H1 (cell line): ENCODE data around the gene TARBP2. TPM values are rescaled to one million over a fixed set of nuclear protein-coding genes. Genes with fewer than 3 reads are reported as not detected.
A peak's percentile ranks its signal among the peaks of the same experiment; 100 is the strongest.

Experiments used
- CTCF ChIA-PET: fragments of 300-600 bp; sonication (Branson Sonifier 250); formaldehyde crosslinking; loops from one replicate; lab custom pipeline; 2021; ENCODE audit not compliant: partially characterized antibody; lab: Charles Lee
- POLR2A ChIA-PET: fragments of 300-600 bp; sonication (Branson Sonifier 250); formaldehyde crosslinking; loops from one replicate; lab custom pipeline; 2021; ENCODE audit warnings: inconsistent platforms; ENCODE audit not compliant: partially characterized antibody; lab: Charles Lee
- DNase-seq, 2 experiments: peaks; one replicate each; pipeline versions ENCODE4 v3.0.0 to v3.0.0-alpha.2; 2010 to 2022; ENCODE audit warnings: low spot score in 2 of 2, low read depth in 1 of 2, mixed read lengths in 1 of 2
- FAIRE-seq: peaks from 2 replicates; lab custom pipeline; 2011; peaks lifted over from hg19 to GRCh38; lab: Jason Lieb, UNC
- H2AFZ ChIP-seq: 2 replicates; pipeline ENCODE4 v1.8.1; 2012; ENCODE audit warnings: low read length, inconsistent platforms
- H2AK5ac ChIP-seq: 2 replicates; pipeline ENCODE4 v1.6.1; 2013; ENCODE audit warnings: low read depth, low read length
- H2BK120ac ChIP-seq: replicated peaks from 2 replicates; pipeline ENCODE3; 2013; ENCODE audit warnings: low read depth, low read length, inconsistent platforms
- H2BK12ac ChIP-seq: 2 replicates; pipeline ENCODE4 v1.6.1; 2013; ENCODE audit warnings: low read depth, low read length
- H2BK15ac ChIP-seq: 2 replicates; pipeline ENCODE4 v1.6.1; 2013; ENCODE audit warnings: low read length
- H2BK20ac ChIP-seq: 2 replicates; pipeline ENCODE4 v1.6.1; 2013; ENCODE audit warnings: low read length
- H2BK5ac ChIP-seq: 2 replicates; pipeline ENCODE4 v1.6.1; 2013; ENCODE audit warnings: low read depth, low read length
- H3K14ac ChIP-seq: 2 replicates; pipeline ENCODE4 v1.6.1; 2013; ENCODE audit warnings: inconsistent platforms; ENCODE audit not compliant: insufficient read length
- H3K18ac ChIP-seq: 2 replicates; pipeline ENCODE4 v1.6.1; 2013; ENCODE audit warnings: low read length; ENCODE audit errors: extremely low read depth
- H3K23ac ChIP-seq: 2 replicates; pipeline ENCODE4 v1.6.1; 2013; ENCODE audit warnings: inconsistent platforms; ENCODE audit not compliant: insufficient read length
- H3K23me2 ChIP-seq: 2 replicates; pipeline ENCODE4 v1.6.1; 2013; ENCODE audit warnings: low read depth, low read length
- H3K27ac ChIP-seq: 2 replicates; pipeline ENCODE4 v1.6.1; 2011; ENCODE audit warnings: low read depth, low read length, inconsistent platforms
- H3K27me3 ChIP-seq, 4 experiments: replicated peaks in 1 of 4; 1 replicate in 1 of 4; 2 replicates in 3 of 4; pipeline versions ENCODE4 v1.6.1 to v1.8.1; 2011 to 2013; ENCODE audit warnings: low read length in 3 of 4, mild to moderate bottlenecking in 3 of 4, inconsistent platforms in 2 of 4, mixed read lengths in 2 of 4, moderate library complexity in 1 of 4; ENCODE audit not compliant: control insufficient read depth in 3 of 4, insufficient read depth in 3 of 4; ENCODE audit errors: extremely low read depth in 1 of 4
- H3K36me3 ChIP-seq, 4 experiments: 2 replicates each; pipeline versions ENCODE4 v1.6.1 to v1.8.1; 2011 to 2013; ENCODE audit warnings: mild to moderate bottlenecking in 4 of 4, low read length in 3 of 4, moderate library complexity in 2 of 4, control low read depth in 1 of 4, inconsistent platforms in 1 of 4; ENCODE audit not compliant: insufficient read depth in 4 of 4, control insufficient read depth in 2 of 4
- H3K4ac ChIP-seq: replicated peaks from 2 replicates; pipeline ENCODE3; 2013; ENCODE audit warnings: low read length, low read depth, mixed read lengths, inconsistent platforms; ENCODE audit not compliant: insufficient read length
- H3K4me1 ChIP-seq, 4 experiments: replicated peaks in 1 of 4; 1 replicate in 1 of 4; 2 replicates in 3 of 4; pipeline versions ENCODE4 v1.6.1 to v1.8.1; 2011 to 2013; ENCODE audit warnings: low read length in 3 of 4, inconsistent platforms in 2 of 4, mixed read lengths in 1 of 4; ENCODE audit not compliant: insufficient read depth in 4 of 4, control insufficient read depth in 3 of 4
- H3K4me2 ChIP-seq, 2 experiments: 2 replicates each; pipeline versions ENCODE4 v1.6.1 to v1.8.1; 2011 to 2013; ENCODE audit warnings: low read depth in 2 of 2, low read length in 2 of 2, control low read depth in 1 of 2, inconsistent platforms in 1 of 2, mild to moderate bottlenecking in 1 of 2; ENCODE audit not compliant: insufficient read depth in 1 of 2
- H3K4me3 ChIP-seq, 4 experiments: fragments of 200-600, 300-600 bp in 1 of 4; sonication (generic), shearing (Covaris generic), sonication (Bioruptor Twin) in 1 of 4; 2 replicates each; pipeline versions ENCODE4 v1.5.1 to v1.8.1; 2011 to 2016; ENCODE audit warnings: low read length in 4 of 4, low read depth in 3 of 4, control low read depth in 2 of 4, inconsistent platforms in 2 of 4, mild to moderate bottlenecking in 2 of 4, mixed read lengths in 1 of 4, moderate library complexity in 1 of 4; ENCODE audit not compliant: insufficient read depth in 2 of 4; ENCODE audit errors: extremely low read depth in 1 of 4
- H3K56ac ChIP-seq: replicated peaks from 2 replicates; pipeline ENCODE3; 2013; ENCODE audit warnings: low read depth, mild to moderate bottlenecking, mixed read lengths, low read length, inconsistent platforms; ENCODE audit not compliant: insufficient read length
- H3K79me1 ChIP-seq: 2 replicates; pipeline ENCODE4 v1.6.1; 2013; ENCODE audit warnings: low read depth, low read length, control low read depth
- H3K79me2 ChIP-seq, 2 experiments: 2 replicates each; pipeline versions ENCODE4 v1.6.1 to v1.8.1; 2012 to 2013; ENCODE audit warnings: low read length in 2 of 2, mild to moderate bottlenecking in 2 of 2, inconsistent platforms in 1 of 2; ENCODE audit not compliant: insufficient read depth in 2 of 2, control insufficient read depth in 1 of 2
- H3K9ac ChIP-seq, 4 experiments: replicated peaks in 1 of 4; 1 replicate in 1 of 4; 2 replicates in 3 of 4; pipeline versions ENCODE4 v1.6.1 to v1.8.1; 2011 to 2013; ENCODE audit warnings: low read depth in 3 of 4, low read length in 3 of 4, control low read depth in 2 of 4, mild to moderate bottlenecking in 2 of 4, moderate library complexity in 2 of 4, inconsistent platforms in 1 of 4; ENCODE audit errors: extremely low read depth in 1 of 4
- H3K9me3 ChIP-seq, 2 experiments: 2 replicates each; pipeline versions ENCODE4 v1.6.1 to v1.8.1; 2012 to 2013; ENCODE audit warnings: mild to moderate bottlenecking in 2 of 2, moderate library complexity in 2 of 2, control low read depth in 1 of 2, inconsistent platforms in 1 of 2, low read depth in 1 of 2, low read length in 1 of 2, mixed read lengths in 1 of 2; ENCODE audit not compliant: insufficient read depth in 2 of 2
- H4K20me1 ChIP-seq, 2 experiments: replicated peaks in 1 of 2; 2 replicates each; pipeline versions ENCODE3 to v1.8.1; 2011 to 2013; ENCODE audit warnings: inconsistent platforms in 2 of 2, low read length in 2 of 2, mild to moderate bottlenecking in 1 of 2; ENCODE audit not compliant: insufficient read depth in 2 of 2, control insufficient read depth in 1 of 2
- H4K5ac ChIP-seq: 2 replicates; pipeline ENCODE4 v1.6.1; 2013; ENCODE audit warnings: low read length, low read depth, mixed read lengths, inconsistent platforms; ENCODE audit not compliant: insufficient read length
- H4K8ac ChIP-seq: 2 replicates; pipeline ENCODE4 v1.8.0; 2013; ENCODE audit warnings: mild to moderate bottlenecking, moderate library complexity, low read length, inconsistent platforms; ENCODE audit not compliant: insufficient read depth; ENCODE audit errors: extremely low read depth
- H4K91ac ChIP-seq: replicated peaks from 2 replicates; pipeline ENCODE3; 2013; ENCODE audit warnings: low read length, mixed read lengths, inconsistent platforms; ENCODE audit not compliant: insufficient read length
- CBX8 ChIP-seq: fragments of 300-800, 300-1000 bp; sonication (generic); IDR thresholded peaks from 2 replicates; pipeline ENCODE4 v1.7.1; 2016; ENCODE audit warnings: low read depth, low read length, borderline replicate concordance
- JUN ChIP-seq: IDR thresholded peaks from 2 replicates; pipeline ENCODE4 v1.6.1; 2011; ENCODE audit warnings: low read depth, mild to moderate bottlenecking, improper control_type of control experiment, low read length
- JUND ChIP-seq: IDR thresholded peaks from 2 replicates; pipeline ENCODE4 v1.6.1; 2011; ENCODE audit warnings: mild to moderate bottlenecking, improper control_type of control experiment, low read length
- KDM1A ChIP-seq: fragments of 200-600, 300-600 bp; sonication (generic); IDR thresholded peaks from 2 replicates; pipeline ENCODE4 v1.7.1; 2016; ENCODE audit warnings: mild to moderate bottlenecking, low read length, borderline replicate concordance
- KDM5A ChIP-seq: fragments of 200-600 bp; IDR thresholded peaks from 2 replicates; pipeline ENCODE4 v1.7.1; 2012; ENCODE audit warnings: mild to moderate bottlenecking, low read length, inconsistent platforms, mixed read lengths
- POLR2A ChIP-seq, 2 experiments: IDR thresholded peaks; 1 replicate in 1 of 2; 2 replicates in 1 of 2; pipeline ENCODE4 v1.6.1; 2011; ENCODE audit warnings: low read depth in 2 of 2, low read length in 2 of 2, mild to moderate bottlenecking in 2 of 2; ENCODE audit errors: control extremely low read depth in 1 of 2
- POLR2AphosphoS5 ChIP-seq: IDR thresholded peaks from 2 replicates; pipeline ENCODE4 v1.6.1; 2011; ENCODE audit warnings: low read depth, low read length
- TEAD4 ChIP-seq: IDR thresholded peaks from 2 replicates; pipeline ENCODE4 v1.6.1; 2012; ENCODE audit warnings: low read depth, low read length, inconsistent platforms, mixed read lengths
- YY1 ChIP-seq: IDR thresholded peaks from 2 replicates; pipeline ENCODE4 v1.6.1; 2011; ENCODE audit warnings: low read depth, mild to moderate bottlenecking, low read length
- WGBS, 2 experiments: shearing (Covaris generic) in 1 of 2; methylation state at CpG; one replicate each; pipeline versions ENCODE4 v1.1.6 to v1.1.7; 2013 to 2015; ENCODE audit warnings: low lambda C conversion rate in 2 of 2, mixed read lengths in 2 of 2, inconsistent platforms in 1 of 2, low coverage in 1 of 2, missing lambda C conversion rate in 1 of 2; ENCODE audit not compliant: insufficient replicate concordance in 2 of 2, insufficient coverage in 1 of 2, insufficient read length in 1 of 2; ENCODE audit errors: extremely low coverage in 1 of 2, missing lambda C conversion rate in 1 of 2; 5-methylcytosine and 5-hydroxymethylcytosine counted together
- polyA plus RNA-seq, 7 experiments: library from polyadenylated mRNA; depleted of rRNA in 3 of 7; stranded (reverse) in 5 of 7; unstranded in 2 of 7; fragments of >200 nt in 5 of 7; fragments of 200-250 nt in 2 of 7; gene quantifications; 1 replicate in 5 of 7; 2 replicates in 1 of 7; 4 replicates in 1 of 7; pipeline versions ENCODE4 v1.2.1 to v1.2.3, GENCODE V29; 2011 to 2013; ENCODE audit warnings: missing spikeins in 2 of 7, mixed read lengths in 2 of 7
- total RNA-seq: library from RNA; stranded (reverse); fragmentation: NEBNext Ultra II Directional; extraction: Animal tissue kit (Norgen Biotek cat#: 25700); gene quantifications from 2 replicates; pipeline ENCODE4 v1.2.1, GENCODE V29; 2021
- TF ChIP-seq, protein P1 (sequence below): IDR thresholded peaks from 2 replicates; pipeline ENCODE4 v1.6.1; 2012; ENCODE audit warnings: low read length, inconsistent platforms
- TF ChIP-seq, protein P2 (sequence below): IDR thresholded peaks from 2 replicates; pipeline ENCODE4 v1.6.1; 2011; ENCODE audit warnings: low read depth, mild to moderate bottlenecking, low read length; ENCODE audit not compliant: insufficient read depth

The TARBP2 gene
- total and polyA plus RNA-seq, 2 of the 8 experiments (the other 6 are each of a cell fraction or from before 2014, with no cell fraction given) = 69.9 to 122 TPM

DNA sequence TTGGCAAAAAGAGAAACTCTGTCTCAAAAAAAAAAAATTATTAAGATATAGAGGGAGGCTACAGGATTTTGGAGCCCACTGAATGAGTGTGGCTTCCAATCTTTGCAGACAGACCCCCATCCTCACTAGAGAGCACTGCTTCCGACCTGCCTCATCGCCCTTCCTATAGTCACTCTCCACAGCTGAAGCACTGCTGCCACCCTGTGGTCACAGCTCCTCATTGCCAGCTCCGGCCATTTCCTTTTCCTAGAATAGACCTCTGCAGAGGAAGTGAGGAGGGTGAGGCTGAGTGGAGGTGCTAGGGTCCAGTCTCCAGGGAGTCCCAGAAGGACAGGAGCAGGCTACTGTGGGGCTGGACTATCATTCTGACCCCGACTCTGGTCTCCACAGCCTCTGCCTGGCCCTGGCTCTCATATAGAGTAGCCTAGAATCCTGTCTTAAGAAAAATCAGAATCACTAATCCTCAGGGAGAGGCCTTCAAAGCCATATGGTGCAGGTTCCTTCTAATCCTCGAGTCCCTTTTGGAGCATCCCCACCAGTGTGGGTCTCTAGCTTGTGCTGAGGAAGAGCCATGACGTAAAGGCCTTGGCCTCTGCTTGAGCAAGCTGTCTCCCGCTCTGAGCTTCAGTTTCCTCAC is 7.6 kb downstream of the TARBP2 start:
- no peaks in the 10 kb centered on the region for H3K9me3 ChIP-seq
- no peak overlapping the region for H4K5ac ChIP-seq
- no peaks in the 10 kb centered on the region for H3K4me1 ChIP-seq
- peak; percentile 77 to 97 for DNase-seq
- no peak overlapping the region for H4K8ac ChIP-seq
- H3K18ac ChIP-seq = no peak overlapping the region
- no peak overlapping the region for H2AK5ac ChIP-seq
- no peak overlapping the region for H3K23ac ChIP-seq
- H2BK120ac ChIP-seq = no peak overlapping the region
- H2BK5ac ChIP-seq = no peak overlapping the region
- FAIRE-seq = peak; percentile 52
- no peak overlapping the region for H3K4me3 ChIP-seq
- peaks cover 9 to 20% (median 14%) of the 10 kb centered on the region in 4 experiments; a peak in 7 of 8 replicates for H3K36me3 ChIP-seq
- H4K20me1 ChIP-seq = peaks cover 0 to 4% of the 10 kb centered on the region in 2 experiments
- CTCF ChIA-PET = interaction anchor here (0.6 to 9.8 kb wide), 30 partner anchors 8 to 322 kb away, joined by 3 to 105 read pairs (median 5); partner anchors contain the start of genes AAAS, PRR13 and TARBP2
- no peak overlapping the region for H2AFZ ChIP-seq
- no peak overlapping the region for H3K9ac ChIP-seq
- H3K4me2 ChIP-seq = no peak overlapping the region
- no peak overlapping the region for H3K4ac ChIP-seq
- no peaks in the 10 kb centered on the region for H3K27me3 ChIP-seq
- 44% methylated on average over 7 of the region's 7 CpGs; no CpG with 5 or more reads in 1 of the 2 experiments for WGBS, 2 experiments
- no peak overlapping the region for H2BK15ac ChIP-seq
- no peak overlapping the region for H2BK20ac ChIP-seq
- no peaks in the 10 kb centered on the region for H3K79me2 ChIP-seq
- H3K23me2 ChIP-seq = no peaks in the 10 kb centered on the region
- H2BK12ac ChIP-seq = no peak overlapping the region
- H4K91ac ChIP-seq = no peak overlapping the region
- H3K14ac ChIP-seq = no peak overlapping the region
- POLR2A ChIA-PET = interaction anchor here (0.7 to 67.0 kb wide), 5 partner anchors 9 to 181 kb away, joined by 3 to 3397 read pairs (median 6); partner anchors contain the start of genes MAP3K12, PCBP2, PRR13 and TARBP2
- H3K56ac ChIP-seq = no peak overlapping the region
- no peaks in the 10 kb centered on the region for H3K79me1 ChIP-seq
- no peak overlapping the region for H3K27ac ChIP-seq
- TF ChIP-seq POLR2AphosphoS5 (peak; percentile 23; the same call in 1 of the 2 replicates), YY1 (peak; percentile 81; the same call in 1 of the 2 replicates), JUN (no peak), POLR2A (IDR thresholded peaks at IDR 0.05; ENCODE audit: control extremely low read depth in 1 of 2, low read depth in 2 of 2, low read length in 2 of 2) (no peak), KDM1A (no peak), JUND (0 out of 2 replicates have a peak, but pooled peaks have one; percentile 26), TEAD4 (no peak), KDM5A (no peak), CBX8 (no peak)
- TF ChIP-seq, protein P1, sequence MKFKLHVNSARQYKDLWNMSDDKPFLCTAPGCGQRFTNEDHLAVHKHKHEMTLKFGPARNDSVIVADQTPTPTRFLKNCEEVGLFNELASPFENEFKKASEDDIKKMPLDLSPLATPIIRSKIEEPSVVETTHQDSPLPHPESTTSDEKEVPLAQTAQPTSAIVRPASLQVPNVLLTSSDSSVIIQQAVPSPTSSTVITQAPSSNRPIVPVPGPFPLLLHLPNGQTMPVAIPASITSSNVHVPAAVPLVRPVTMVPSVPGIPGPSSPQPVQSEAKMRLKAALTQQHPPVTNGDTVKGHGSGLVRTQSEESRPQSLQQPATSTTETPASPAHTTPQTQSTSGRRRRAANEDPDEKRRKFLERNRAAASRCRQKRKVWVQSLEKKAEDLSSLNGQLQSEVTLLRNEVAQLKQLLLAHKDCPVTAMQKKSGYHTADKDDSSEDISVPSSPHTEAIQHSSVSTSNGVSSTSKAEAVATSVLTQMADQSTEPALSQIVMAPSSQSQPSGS = no peak
- TF ChIP-seq, protein P2, sequence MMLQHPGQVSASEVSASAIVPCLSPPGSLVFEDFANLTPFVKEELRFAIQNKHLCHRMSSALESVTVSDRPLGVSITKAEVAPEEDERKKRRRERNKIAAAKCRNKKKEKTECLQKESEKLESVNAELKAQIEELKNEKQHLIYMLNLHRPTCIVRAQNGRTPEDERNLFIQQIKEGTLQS = no peak
